Measurements from ENCODE around the gene BAIAP2. TPM values are rescaled to one million over a fixed set of nuclear protein-coding genes. Genes with fewer than 3 reads are reported as not detected.
A peak's percentile ranks its signal among the peaks of the same experiment; 100 is the strongest.

BAIAP2 gene
- total and polyA plus RNA-seq, 5 donors = 20.5 to 39.5 (median 32.8) TPM

GRCh38 chr17:81046770-81047359 lies 11.9 kb downstream of the BAIAP2 start:
- DNase-seq (no peak), ATAC-seq (no peak)
- WGBS = 82% methylated on average over 18 of the region's 18 CpGs
- Histone ChIP-seq H3K27ac (ENCODE audit: low read length) (no peak overlapping the region), H3K9me3 (ENCODE audit: control insufficient read depth, low read length) (no peaks in the 10 kb centered on the region), H3K27me3 (ENCODE audit: control insufficient read depth, insufficient read depth) (no peaks in the 10 kb centered on the region), H3K4me1 (ENCODE audit: control insufficient read depth, insufficient read depth, low read length) (peaks cover 11% of the 10 kb centered on the region), H3K4me3 (ENCODE audit: low read length) (no peak overlapping the region)
- intact Hi-C loops (cut with DNase I) = no loop called here

- intact Hi-C loops (cut with DNase I) = no loop called here
- Histone ChIP-seq H3K4me1 (ENCODE audit: control insufficient read depth, insufficient read depth, low read length) (peaks cover 11% of the 10 kb centered on the region), H3K4me3 (ENCODE audit: low read length) (no peak overlapping the region), H3K9me3 (ENCODE audit: control insufficient read depth, low read length) (no peaks in the 10 kb centered on the region), H3K27ac (ENCODE audit: low read length) (no peak overlapping the region), H3K27me3 (ENCODE audit: control insufficient read depth, insufficient read depth) (no peaks in the 10 kb centered on the region)
- ATAC-seq (no peak), DNase-seq (peak in 2 of 3 donors; percentile 55 to 61)
- WGBS = 87% methylated on average over 28 of the region's 28 CpGs
Observed at GRCh38 chr17:81048827-81049371, 13.9 kb downstream of the BAIAP2 start.

- intact Hi-C loops (cut with DNase I) = no loop called here
- Histone ChIP-seq H3K27ac (ENCODE audit: low read length) (no peak overlapping the region), H3K4me3 (ENCODE audit: low read length) (no peak overlapping the region), H3K4me1 (ENCODE audit: control insufficient read depth, insufficient read depth, low read length) (peaks cover 10% of the 10 kb centered on the region), H3K9me3 (ENCODE audit: control insufficient read depth, low read length) (no peaks in the 10 kb centered on the region), H3K27me3 (ENCODE audit: control insufficient read depth, insufficient read depth) (no peaks in the 10 kb centered on the region)
- WGBS = 55% methylated on average over 17 of the region's 17 CpGs
- DNase-seq (no peak), ATAC-seq (no peak)
Observed at GRCh38 chr17:81049372-81049911, 14.5 kb downstream of the BAIAP2 start.

GRCh38 chr17:81049973-81050551 lies 15.1 kb downstream of the BAIAP2 start:
- Histone ChIP-seq H3K27me3 (ENCODE audit: control insufficient read depth, insufficient read depth) (no peaks in the 10 kb centered on the region), H3K4me1 (ENCODE audit: control insufficient read depth, insufficient read depth, low read length) (peaks cover 5% of the 10 kb centered on the region), H3K9me3 (ENCODE audit: control insufficient read depth, low read length) (no peaks in the 10 kb centered on the region), H3K27ac (ENCODE audit: low read length) (no peak overlapping the region), H3K4me3 (ENCODE audit: low read length) (no peak overlapping the region)
- DNase-seq = peak; percentile 49 to 81 (median 76)
- ATAC-seq = peak; percentile 7 to 17
- intact Hi-C loops (cut with DNase I) = no loop called here
- 65% methylated on average over 26 of the region's 26 CpGs for WGBS

- WGBS = 89% methylated on average over 32 of the region's 32 CpGs
- intact Hi-C loops (cut with DNase I) = no loop called here
- DNase-seq = peak in 1 of 3 donors; percentile 40
- Histone ChIP-seq H3K27ac (ENCODE audit: low read length) (no peak overlapping the region), H3K4me1 (ENCODE audit: control insufficient read depth, insufficient read depth, low read length) (no peaks in the 10 kb centered on the region), H3K9me3 (ENCODE audit: control insufficient read depth, low read length) (no peaks in the 10 kb centered on the region), H3K27me3 (ENCODE audit: control insufficient read depth, insufficient read depth) (no peaks in the 10 kb centered on the region), H3K4me3 (ENCODE audit: low read length) (no peak overlapping the region)
- no peak for ATAC-seq
Observed at GRCh38 chr17:81050645-81051625, 16.0 kb downstream of the BAIAP2 start.

- DNase-seq (peak in 2 of 3 donors; percentile 63 to 74), ATAC-seq (peak in 1 of 2 donors; percentile 62)
- 67% methylated on average over 31 of the region's 31 CpGs for WGBS
- no peaks in the 10 kb centered on the region for H3K27me3 ChIP-seq (ENCODE audit: control insufficient read depth, insufficient read depth)
- intact Hi-C loops (cut with DNase I) = no loop called here
- peak overlapping the region; percentile 13 for H3K27ac ChIP-seq (ENCODE audit: low read length)
- no peaks in the 10 kb centered on the region for H3K9me3 ChIP-seq (ENCODE audit: control insufficient read depth, low read length)
- H3K4me1 ChIP-seq (ENCODE audit: control insufficient read depth, insufficient read depth, low read length) = peaks cover 9% of the 10 kb centered on the region
- H3K4me3 ChIP-seq (ENCODE audit: low read length) = no peak overlapping the region
Observed at GRCh38 chr17:81052199-81052997, 17.4 kb downstream of the BAIAP2 start.

GRCh38 chr17:81053041-81053970 lies 18.4 kb downstream of the BAIAP2 start:
- 80% methylated on average over 37 of the region's 42 CpGs for WGBS
- no peak overlapping the region for H3K27ac ChIP-seq (ENCODE audit: low read length)
- intact Hi-C loops (cut with DNase I) = no loop called here
- no peaks in the 10 kb centered on the region for H3K9me3 ChIP-seq (ENCODE audit: control insufficient read depth, low read length)
- DNase-seq = peak in 1 of 3 donors; percentile 40
- no peak for ATAC-seq
- H3K4me3 ChIP-seq (ENCODE audit: low read length) = no peak overlapping the region
- H3K27me3 ChIP-seq (ENCODE audit: control insufficient read depth, insufficient read depth) = no peaks in the 10 kb centered on the region
- H3K4me1 ChIP-seq (ENCODE audit: control insufficient read depth, insufficient read depth, low read length) = peaks cover 13% of the 10 kb centered on the region

- no peak for ATAC-seq
- Histone ChIP-seq H3K4me3 (ENCODE audit: low read length) (no peak overlapping the region), H3K27ac (ENCODE audit: low read length) (no peak overlapping the region), H3K4me1 (ENCODE audit: control insufficient read depth, insufficient read depth, low read length) (peaks cover 13% of the 10 kb centered on the region), H3K27me3 (ENCODE audit: control insufficient read depth, insufficient read depth) (no peaks in the 10 kb centered on the region), H3K9me3 (ENCODE audit: control insufficient read depth, low read length) (no peaks in the 10 kb centered on the region)
- DNase-seq = no peak
- intact Hi-C loops (cut with DNase I) = no loop called here
- WGBS = 92% methylated on average over 12 of the region's 12 CpGs
Observed at GRCh38 chr17:81054308-81054707, 19.4 kb downstream of the BAIAP2 start.

GRCh38 chr17:81054881-81055370 lies 20.0 kb downstream of the BAIAP2 start:
- DNase-seq = no peak
- no peaks in the 10 kb centered on the region for H3K9me3 ChIP-seq (ENCODE audit: control insufficient read depth, low read length)
- H3K27me3 ChIP-seq (ENCODE audit: control insufficient read depth, insufficient read depth) = no peaks in the 10 kb centered on the region
- no peak for ATAC-seq
- H3K27ac ChIP-seq (ENCODE audit: low read length) = no peak overlapping the region
- intact Hi-C loops (cut with DNase I) = no loop called here
- peaks cover 13% of the 10 kb centered on the region for H3K4me1 ChIP-seq (ENCODE audit: control insufficient read depth, insufficient read depth, low read length)
- no peak overlapping the region for H3K4me3 ChIP-seq (ENCODE audit: low read length)
- 91% methylated on average over 17 of the region's 17 CpGs for WGBS
